ENCODE results near the gene DSG2. TPM values are rescaled to one million over a fixed set of nuclear protein-coding genes. Genes with fewer than 3 reads are reported as not detected.

Gene DSG2
- total RNA-seq, 1 donor from 2014 or later = 10.5 TPM

DNA sequence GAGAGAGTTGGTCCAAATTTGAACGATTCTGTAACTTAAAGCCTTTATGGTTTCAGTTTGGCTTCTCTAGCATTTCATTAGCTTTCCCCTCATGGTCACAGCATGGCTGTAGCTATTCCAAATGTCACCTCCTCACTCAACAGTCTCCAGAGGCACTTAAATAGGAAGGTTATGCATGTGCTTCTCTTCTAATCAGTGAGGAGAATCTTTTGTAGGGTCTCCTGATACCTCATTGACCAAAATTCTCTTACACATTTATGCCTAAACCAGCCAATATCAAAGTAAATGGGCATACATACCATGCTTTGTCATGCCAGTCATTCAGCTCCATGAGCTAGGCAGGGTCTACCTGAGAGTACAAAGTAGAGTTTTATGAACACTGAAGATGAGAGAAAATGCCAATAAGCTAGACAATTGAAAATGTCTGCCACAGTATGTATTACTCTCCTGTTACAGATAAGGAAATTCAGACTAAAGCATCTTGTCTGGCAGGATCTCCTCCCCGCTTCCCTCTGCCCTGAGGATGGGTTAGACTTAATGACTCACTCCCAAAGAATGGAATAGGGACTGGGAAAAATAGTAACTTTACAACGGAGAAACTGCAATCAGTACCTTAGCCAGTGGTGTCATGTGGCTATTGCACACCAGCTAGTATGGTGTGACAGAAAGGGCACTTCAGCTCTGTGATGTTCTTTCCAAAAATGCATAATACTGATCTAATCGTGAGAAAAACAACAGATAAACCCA lies 15.4 kb downstream of the DSG2 start:
- H3K27me3 ChIP-seq = no peaks in the 10 kb centered on the region

DNA sequence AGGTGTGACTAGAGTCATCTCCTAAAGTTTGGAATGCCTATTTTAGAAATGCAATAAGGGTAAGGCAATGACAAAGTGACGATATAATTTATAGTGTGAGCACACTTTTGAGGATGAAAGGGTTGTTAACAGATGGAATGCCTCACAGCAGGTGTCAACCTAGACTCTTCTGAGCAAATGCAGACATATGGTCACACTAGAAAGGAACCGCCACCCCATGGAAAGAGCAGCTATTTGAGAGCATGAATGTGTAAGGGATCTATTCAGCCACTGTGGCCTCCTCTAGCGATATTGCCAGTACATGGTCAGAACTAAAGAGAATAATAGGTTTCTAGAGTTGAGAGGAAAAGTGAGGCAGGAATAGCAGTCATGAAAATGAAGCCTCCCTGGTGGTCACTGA lies 18.5 kb downstream of the DSG2 start:
- no peak overlapping the region for H3K4me3 ChIP-seq

More for the DNA sequence above, 15.4 kb downstream of the DSG2 start:
- no peaks in the 10 kb centered on the region for H3K9me3 ChIP-seq
- H3K4me1 ChIP-seq = no peaks in the 10 kb centered on the region
- no peaks in the 10 kb centered on the region for H3K36me3 ChIP-seq
- no peak overlapping the region for H3K27ac ChIP-seq
- intact Hi-C loops (cut with DNase I) = no loop called here
- no peak for DNase-seq (ENCODE audit: low spot score in 2 of 2)
- TF ChIP-seq, protein P1, sequence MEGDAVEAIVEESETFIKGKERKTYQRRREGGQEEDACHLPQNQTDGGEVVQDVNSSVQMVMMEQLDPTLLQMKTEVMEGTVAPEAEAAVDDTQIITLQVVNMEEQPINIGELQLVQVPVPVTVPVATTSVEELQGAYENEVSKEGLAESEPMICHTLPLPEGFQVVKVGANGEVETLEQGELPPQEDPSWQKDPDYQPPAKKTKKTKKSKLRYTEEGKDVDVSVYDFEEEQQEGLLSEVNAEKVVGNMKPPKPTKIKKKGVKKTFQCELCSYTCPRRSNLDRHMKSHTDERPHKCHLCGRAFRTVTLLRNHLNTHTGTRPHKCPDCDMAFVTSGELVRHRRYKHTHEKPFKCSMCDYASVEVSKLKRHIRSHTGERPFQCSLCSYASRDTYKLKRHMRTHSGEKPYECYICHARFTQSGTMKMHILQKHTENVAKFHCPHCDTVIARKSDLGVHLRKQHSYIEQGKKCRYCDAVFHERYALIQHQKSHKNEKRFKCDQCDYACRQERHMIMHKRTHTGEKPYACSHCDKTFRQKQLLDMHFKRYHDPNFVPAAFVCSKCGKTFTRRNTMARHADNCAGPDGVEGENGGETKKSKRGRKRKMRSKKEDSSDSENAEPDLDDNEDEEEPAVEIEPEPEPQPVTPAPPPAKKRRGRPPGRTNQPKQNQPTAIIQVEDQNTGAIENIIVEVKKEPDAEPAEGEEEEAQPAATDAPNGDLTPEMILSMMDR (IDR thresholded peaks at IDR 0.05) = no peak
- no peak overlapping the region for H3K4me3 ChIP-seq

DNA sequence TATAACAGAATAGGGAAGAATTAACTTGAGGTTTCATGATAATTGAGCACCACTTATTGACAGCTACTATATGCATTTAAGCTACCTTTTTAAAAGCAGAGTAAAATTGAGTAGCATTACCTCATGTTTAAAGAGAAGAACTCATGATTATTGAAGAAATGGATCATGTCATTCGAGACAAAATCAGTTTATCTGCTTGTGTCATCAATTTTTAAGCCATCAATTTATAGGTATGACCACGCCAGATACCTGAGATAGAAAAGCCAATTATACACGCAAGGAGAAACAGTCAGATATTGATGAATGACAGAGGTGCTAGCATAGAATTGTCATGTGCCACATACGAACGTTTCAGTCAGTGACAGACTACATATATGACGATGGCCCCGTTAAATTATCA lies 28.4 kb downstream of the DSG2 start:
- DNase-seq (ENCODE audit: low spot score in 2 of 2) = no peak
- TF ChIP-seq, protein P1 (IDR thresholded peaks at IDR 0.05) = no peak
- Histone ChIP-seq H3K4me3 (no peak overlapping the region), H3K9me3 (no peaks in the 10 kb centered on the region), H3K27ac (no peak overlapping the region), H3K27me3 (no peaks in the 10 kb centered on the region), H3K4me1 (no peaks in the 10 kb centered on the region), H3K36me3 (no peaks in the 10 kb centered on the region)
- intact Hi-C loops (cut with DNase I) = no loop called here

More for the DNA sequence above, 18.5 kb downstream of the DSG2 start:
- Histone ChIP-seq H3K4me1 (no peaks in the 10 kb centered on the region), H3K27me3 (no peaks in the 10 kb centered on the region), H3K9me3 (no peaks in the 10 kb centered on the region), H3K36me3 (no peaks in the 10 kb centered on the region), H3K27ac (no peak overlapping the region)
- DNase-seq (ENCODE audit: low spot score in 2 of 2) = no peak
- TF ChIP-seq, protein P1 (IDR thresholded peaks at IDR 0.05) = no peak
- intact Hi-C loops (cut with DNase I) = no loop called here

DNA sequence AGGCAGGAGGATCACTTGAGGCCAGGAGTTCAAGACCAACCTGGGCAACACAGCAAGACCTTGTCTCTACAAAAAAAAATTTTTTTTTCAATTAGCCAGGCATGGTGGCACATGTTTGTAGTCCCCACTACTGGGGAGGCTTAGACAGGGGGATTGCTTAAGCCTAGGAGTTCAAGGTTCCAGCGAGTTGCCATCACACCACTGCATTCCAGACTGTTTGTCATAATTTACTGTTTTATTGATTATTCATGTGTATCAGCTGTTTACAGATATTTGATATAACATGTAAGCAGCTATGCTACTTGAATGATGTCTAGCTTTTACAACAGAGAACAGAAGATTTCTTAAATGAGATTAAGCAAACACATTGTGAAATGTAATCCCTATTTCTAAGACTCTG lies 35.3 kb downstream of the DSG2 start:
- intact Hi-C loops (cut with DNase I) = no loop called here
- Histone ChIP-seq H3K27ac (no peak overlapping the region), H3K4me3 (no peak overlapping the region), H3K4me1 (no peaks in the 10 kb centered on the region), H3K9me3 (no peaks in the 10 kb centered on the region), H3K27me3 (no peaks in the 10 kb centered on the region), H3K36me3 (no peaks in the 10 kb centered on the region)
- DNase-seq (ENCODE audit: low spot score in 2 of 2) = no peak
- TF ChIP-seq, protein P1 (IDR thresholded peaks at IDR 0.05) = no peak

DNA sequence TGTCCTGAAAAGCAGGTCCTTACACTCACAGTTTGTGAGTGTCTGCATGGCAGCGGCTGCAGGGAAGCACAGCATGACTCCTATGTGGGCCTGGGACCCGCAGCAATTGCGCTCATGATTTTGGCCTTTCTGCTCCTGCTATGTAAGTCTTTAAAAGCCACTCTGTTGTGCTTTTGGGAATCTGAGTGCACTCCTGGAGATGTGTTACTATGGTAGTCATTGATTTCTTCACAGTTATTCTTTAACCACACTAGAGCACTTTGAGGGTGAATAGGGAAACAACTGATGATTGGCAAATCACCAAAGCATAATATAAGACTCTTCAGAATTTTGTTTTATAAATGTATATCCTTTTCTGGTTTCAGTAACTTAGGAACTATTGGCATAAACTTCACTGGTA lies 40.9 kb downstream of the DSG2 start:
- intact Hi-C loops (cut with DNase I) = no loop called here
- Histone ChIP-seq H3K4me1 (no peaks in the 10 kb centered on the region), H3K4me3 (no peak overlapping the region), H3K27me3 (no peaks in the 10 kb centered on the region), H3K9me3 (no peaks in the 10 kb centered on the region), H3K36me3 (no peaks in the 10 kb centered on the region), H3K27ac (no peak overlapping the region)
- TF ChIP-seq, protein P1 (IDR thresholded peaks at IDR 0.05) = no peak
- DNase-seq (ENCODE audit: low spot score in 2 of 2) = no peak
